HG03103 (cell line): ENCODE results near the gene NOTCH4.

Experiments
- ATAC-seq: cut with Tn5 transposase; IDR thresholded peaks from one replicate; pipeline ENCODE4 v1.9.1; 2021; ENCODE audit warnings: low read depth; ENCODE audit not compliant: unreplicated experiment

NOTCH4 gene

DNA sequence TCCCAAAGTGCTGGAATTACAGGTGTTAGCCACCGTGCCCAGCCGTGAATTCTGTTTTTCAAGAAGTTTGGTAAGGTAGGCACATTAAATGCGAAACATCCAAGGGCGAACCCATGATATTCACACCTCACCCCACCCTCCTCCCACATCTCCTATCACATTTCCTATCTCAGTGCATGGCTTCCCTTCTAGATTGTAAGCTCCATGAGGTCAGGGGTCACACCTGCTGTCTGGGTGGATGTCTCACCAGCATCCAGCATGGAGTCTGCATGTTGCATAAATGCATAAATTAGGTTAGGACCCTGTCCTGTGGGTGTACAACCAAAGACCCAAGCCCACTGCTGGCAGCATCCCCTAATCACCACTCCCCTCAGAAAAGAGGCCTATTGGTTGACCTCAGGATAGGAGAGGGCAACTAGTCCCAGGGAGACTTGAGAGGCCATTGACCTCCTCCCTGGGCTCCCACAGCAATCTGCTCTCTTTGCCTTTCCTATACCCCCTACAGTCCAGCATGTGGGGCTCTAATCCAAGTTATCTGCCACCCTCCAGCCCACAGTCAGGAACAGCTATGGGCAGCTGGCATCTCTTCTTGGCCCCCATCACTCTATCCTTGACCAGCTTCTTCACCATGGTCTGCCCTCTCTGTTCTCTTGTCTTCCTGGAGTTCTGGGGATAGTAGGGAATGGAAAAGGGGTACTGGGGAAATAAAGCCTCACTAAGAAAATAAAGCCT is 76.3 kb downstream of the NOTCH4 start:
- no peak for ATAC-seq

- ATAC-seq: no peak
Observed at GRCh38 chr6:32146687-32147086, 77.2 kb downstream of the NOTCH4 start.

- no peak for ATAC-seq
Observed at GRCh38 chr6:32146287-32146686, 77.6 kb downstream of the NOTCH4 start.
